Coronary artery (tissue), 2 donors: ENCODE data around the gene ZNF692.
A peak's percentile ranks its signal among the peaks of the same experiment; 100 is the strongest.

Experiments
- DNase-seq: peaks from one replicate; pipeline ENCODE4 v3.0.0-alpha.2; 2017; ENCODE audit warnings: low spot score
- H3K27ac ChIP-seq, 2 donors: fragments of 200-600 bp; sonication (generic); one replicate each; pipeline ENCODE4 v1.5.1; 2016 to 2019
- H3K4me3 ChIP-seq: fragments of 200-600 bp; sonication (generic); 2 replicates; pipeline ENCODE4 v1.5.1; 2016; ENCODE audit warnings: mild to moderate bottlenecking, moderate library complexity
- CTCF ChIP-seq: fragments of 200-600 bp; sonication (generic); IDR thresholded peaks from one replicate; pipeline ENCODE4 v1.5.1; 2019; ENCODE audit warnings: antibody characterized with exemption

The ZNF692 gene

GRCh38 chr1:248813546-248813945 lies 45.3 kb downstream of the ZNF692 start:
- no peak for DNase-seq
- TF ChIP-seq CTCF, result no peak
- no peak overlapping the region for H3K4me3 ChIP-seq
- H3K27ac ChIP-seq, result no peak overlapping the region

GRCh38 chr1:248812736-248813425 lies 46.0 kb downstream of the ZNF692 start:
- H3K4me3 ChIP-seq, result no peak overlapping the region
- no peak for TF ChIP-seq CTCF
- H3K27ac ChIP-seq, result no peak overlapping the region
- no peak for DNase-seq

DNA sequence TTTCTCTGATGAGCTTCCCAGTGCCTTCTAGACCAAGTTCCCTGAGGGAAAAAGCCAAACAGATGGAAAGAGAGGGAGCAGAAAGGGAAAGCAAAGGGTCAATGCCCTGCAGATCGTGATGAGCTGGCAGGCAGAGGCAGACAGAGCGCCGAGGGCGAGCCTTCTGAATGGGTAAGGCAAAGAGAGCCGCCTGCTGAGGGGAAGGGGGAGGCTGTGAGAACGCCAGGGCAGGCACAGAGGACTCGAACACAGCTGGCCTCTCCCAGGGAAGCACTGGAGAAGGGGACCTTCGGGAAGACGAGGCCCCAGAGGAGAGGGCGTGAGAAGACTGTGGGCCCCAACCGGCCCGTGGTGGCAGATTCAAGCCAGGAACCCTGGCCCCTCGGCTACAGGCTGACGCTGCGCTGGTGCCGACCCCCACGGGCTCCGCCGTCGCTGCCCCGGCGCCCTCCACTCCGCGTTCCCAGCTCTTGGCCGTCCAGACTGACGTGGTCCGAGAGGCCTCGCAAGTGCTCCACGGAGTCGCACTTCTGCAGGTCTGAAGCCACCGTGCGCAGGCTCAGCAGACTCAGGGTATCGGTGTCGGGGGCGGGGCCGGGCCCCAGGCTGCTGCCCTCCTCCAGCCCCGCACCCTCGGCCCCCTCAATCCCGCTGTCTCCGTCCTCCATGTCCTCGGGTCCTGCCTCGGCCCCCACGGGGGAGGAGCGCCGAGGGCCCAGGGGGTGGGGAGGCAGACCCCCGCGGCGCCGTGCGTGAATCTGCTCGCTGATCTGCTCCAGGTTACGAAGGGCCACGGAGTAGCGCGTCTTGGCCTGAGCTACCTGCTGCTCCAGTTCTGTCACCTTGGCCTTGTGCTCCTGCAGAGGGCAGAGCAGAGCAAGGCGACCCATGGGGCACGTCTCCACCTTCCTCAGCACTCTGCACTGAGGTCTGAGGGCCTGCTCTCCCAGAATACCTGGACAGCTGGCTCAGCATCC lies 47.1 kb downstream of the ZNF692 start:
- no peak for TF ChIP-seq CTCF
- DNase-seq, result no peak
- Histone ChIP-seq H3K4me3 (no peak overlapping the region), H3K27ac (peak overlapping the region in 1 of 2 donors; percentile 25)

DNA sequence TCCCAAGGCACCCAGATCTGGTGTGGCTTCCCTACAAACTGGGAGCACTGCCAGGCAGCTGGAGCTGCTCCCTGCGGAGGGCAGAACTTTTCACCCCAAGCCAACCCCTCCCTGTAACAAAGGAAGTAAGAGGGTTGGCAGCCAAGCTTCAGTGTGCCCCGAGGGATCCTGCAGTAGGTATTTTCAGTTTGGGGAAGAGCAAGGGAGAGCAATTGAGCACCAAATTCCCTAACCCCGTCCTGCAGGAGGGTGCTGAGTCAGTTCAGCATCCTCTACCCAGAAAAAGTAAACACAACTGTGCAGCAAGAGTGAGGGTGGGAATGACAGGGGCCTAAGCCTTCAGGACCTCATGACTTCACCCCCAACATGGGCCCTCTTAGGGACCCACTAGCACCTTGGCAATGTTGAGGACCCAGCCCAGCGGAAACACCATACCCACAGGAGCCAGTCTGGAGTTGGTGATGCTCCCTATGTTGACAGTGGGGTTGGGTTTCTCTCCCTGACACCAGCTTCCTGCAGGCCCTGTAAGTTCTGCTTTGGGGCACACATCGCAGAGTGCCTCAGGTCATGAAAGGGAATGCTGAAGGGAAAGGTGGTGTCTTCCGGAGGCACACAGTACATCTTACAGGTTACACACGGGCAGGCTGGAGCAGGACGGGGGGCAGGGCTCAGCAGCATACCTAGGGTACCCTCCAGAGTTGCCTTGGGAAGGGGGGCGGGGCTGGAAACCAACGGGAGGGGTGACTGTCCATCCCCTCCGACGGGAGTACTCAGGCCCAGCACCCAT lies 48.0 kb downstream of the ZNF692 start:
- peak overlapping the region in 1 of 2 donors; percentile 25 for H3K27ac ChIP-seq
- DNase-seq, result no peak
- TF ChIP-seq CTCF, result no peak
- H3K4me3 ChIP-seq, result no peak overlapping the region

DNA sequence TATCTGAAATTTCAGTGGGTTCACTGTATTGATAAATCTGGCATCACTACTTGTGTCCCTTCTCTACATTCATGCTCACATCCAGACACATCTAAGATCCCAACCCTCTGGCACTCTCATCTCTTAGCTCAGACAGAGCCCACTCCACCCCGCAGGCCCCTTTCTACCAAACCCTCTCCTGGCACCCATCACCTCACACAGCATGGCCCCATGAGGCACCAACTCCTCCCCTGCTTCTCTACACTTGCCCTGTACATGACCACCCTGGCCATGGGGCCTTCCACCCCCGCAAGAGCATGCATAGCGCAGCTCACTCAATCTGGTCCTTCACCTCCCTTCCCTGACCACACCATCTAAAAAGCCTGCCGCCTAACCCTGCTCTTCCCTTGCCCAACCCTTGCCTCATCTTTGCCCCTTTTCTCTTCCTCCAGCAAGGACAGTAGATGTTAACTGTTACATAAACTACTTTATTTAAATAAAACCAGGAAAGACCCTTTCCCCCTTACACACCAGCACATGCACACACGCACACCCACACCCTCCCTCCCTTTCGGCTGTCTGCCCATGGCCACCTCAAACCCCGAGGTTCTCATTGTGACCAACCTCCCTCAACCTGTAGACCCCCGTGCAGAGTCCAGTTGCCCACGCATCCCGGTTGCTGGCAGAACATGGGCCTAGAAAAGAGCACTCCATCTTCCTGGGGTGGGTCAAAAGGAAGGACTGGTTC lies 48.7 kb downstream of the ZNF692 start:
- Histone ChIP-seq H3K4me3 (no peak overlapping the region), H3K27ac (no peak overlapping the region)
- no peak for TF ChIP-seq CTCF
- DNase-seq, result no peak

GRCh38 chr1:248808876-248809275 lies 50.0 kb downstream of the ZNF692 start:
- no peak for TF ChIP-seq CTCF
- Histone ChIP-seq H3K4me3 (no peak overlapping the region), H3K27ac (no peak overlapping the region)
- DNase-seq, result no peak
